ENCODE data around the gene MAK. TPM values are rescaled to one million over a fixed set of nuclear protein-coding genes. Genes with fewer than 3 reads are reported as not detected.

Gene MAK
- total and polyA plus RNA-seq, 2 donors (not counting 1 experiment from before 2014, with no cell fraction given) = 0.04 TPM; not detected in 1

DNA sequence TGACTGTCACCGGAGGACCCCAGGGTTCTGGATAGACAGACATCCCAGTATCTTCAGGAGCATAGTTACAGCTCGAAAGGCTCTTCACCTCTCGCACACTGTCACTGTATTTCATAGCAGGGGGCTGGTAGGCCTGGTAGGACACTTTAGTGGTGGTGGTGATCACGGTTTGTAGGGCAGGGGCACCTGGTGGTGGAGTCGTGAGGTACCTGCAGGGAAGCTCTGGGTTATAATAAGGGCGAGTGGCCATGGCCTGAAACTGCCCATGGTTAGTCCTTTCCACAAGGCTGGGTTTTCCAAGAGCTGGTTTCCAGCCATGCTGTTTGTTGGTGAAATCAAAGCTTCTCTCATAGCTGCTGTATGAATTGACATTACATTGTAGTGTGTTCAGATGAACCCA lies 35.9 kb upstream of the MAK start:
- Mint-ChIP-seq H3K4me1 (no peaks in the 10 kb centered on the region), H3K27ac (no peak overlapping the region), H3K9me3 (ENCODE audit: insufficient read depth) (no peaks in the 10 kb centered on the region), H3K4me3 (no peak overlapping the region), H3K27me3 (peaks cover 37% of the 10 kb centered on the region)
- WGBS (ENCODE audit: insufficient coverage) = 84% methylated on average over 6 of the region's 6 CpGs
- Histone ChIP-seq H3K27ac (ENCODE audit: low read length in 2 of 2) (no peak overlapping the region), H3K79me2 (ENCODE audit: control insufficient read depth, insufficient read depth, low read length) (no peaks in the 10 kb centered on the region), H3K9me3 (ENCODE audit: control extremely low read depth in 1 of 3, control insufficient read depth in 2 of 3, insufficient read depth in 1 of 3, low read length in 2 of 3) (no peaks in the 10 kb centered on the region), H3K36me3 (replicated peaks in 1 of 2; ENCODE audit: control extremely low read depth in 1 of 2, control insufficient read depth in 1 of 2, extremely low read depth in 1 of 2, insufficient read depth in 2 of 2, low read length in 1 of 2) (no peaks in the 10 kb centered on the region), H2AFZ (ENCODE audit: insufficient read depth, low read depth, low read length, poor library complexity, severe bottlenecking) (no peak overlapping the region), H3K4me1 (ENCODE audit: control insufficient read depth in 2 of 2, insufficient read depth in 2 of 2, low read length in 2 of 2) (no peaks in the 10 kb centered on the region), H3K4me3 (ENCODE audit: control extremely low read depth in 1 of 5, extremely low read depth in 1 of 5, insufficient read depth in 1 of 5, low read depth in 2 of 5, low read length in 4 of 5) (no peak overlapping the region), H3K9ac (ENCODE audit: low read length) (no peak overlapping the region), H3K4me2 (replicated peaks; ENCODE audit: low read depth, low read length, poor library complexity, severe bottlenecking) (no peak overlapping the region), H3K27me3 (replicated peaks in 1 of 4; ENCODE audit: control extremely low read depth in 1 of 4, control insufficient read depth in 3 of 4, insufficient read depth in 4 of 4, low read length in 3 of 4) (peaks cover 0 to 8% (median 3%) of the 10 kb centered on the region in 4 experiments), H4K20me1 (ENCODE audit: control insufficient read depth, insufficient read depth, low read length, poor library complexity, severe bottlenecking) (no peaks in the 10 kb centered on the region)
- intact Hi-C loops (cut with micrococcal nuclease) = no loop called here
- TF ChIP-seq EZH2 (IDR thresholded peaks at IDR 0.05; ENCODE audit: borderline replicate concordance, insufficient read depth, low read depth, low read length, poor library complexity, severe bottlenecking) = no peak
- TF ChIP-seq, protein P1, sequence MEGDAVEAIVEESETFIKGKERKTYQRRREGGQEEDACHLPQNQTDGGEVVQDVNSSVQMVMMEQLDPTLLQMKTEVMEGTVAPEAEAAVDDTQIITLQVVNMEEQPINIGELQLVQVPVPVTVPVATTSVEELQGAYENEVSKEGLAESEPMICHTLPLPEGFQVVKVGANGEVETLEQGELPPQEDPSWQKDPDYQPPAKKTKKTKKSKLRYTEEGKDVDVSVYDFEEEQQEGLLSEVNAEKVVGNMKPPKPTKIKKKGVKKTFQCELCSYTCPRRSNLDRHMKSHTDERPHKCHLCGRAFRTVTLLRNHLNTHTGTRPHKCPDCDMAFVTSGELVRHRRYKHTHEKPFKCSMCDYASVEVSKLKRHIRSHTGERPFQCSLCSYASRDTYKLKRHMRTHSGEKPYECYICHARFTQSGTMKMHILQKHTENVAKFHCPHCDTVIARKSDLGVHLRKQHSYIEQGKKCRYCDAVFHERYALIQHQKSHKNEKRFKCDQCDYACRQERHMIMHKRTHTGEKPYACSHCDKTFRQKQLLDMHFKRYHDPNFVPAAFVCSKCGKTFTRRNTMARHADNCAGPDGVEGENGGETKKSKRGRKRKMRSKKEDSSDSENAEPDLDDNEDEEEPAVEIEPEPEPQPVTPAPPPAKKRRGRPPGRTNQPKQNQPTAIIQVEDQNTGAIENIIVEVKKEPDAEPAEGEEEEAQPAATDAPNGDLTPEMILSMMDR (IDR thresholded peaks at IDR 0.05) = no peak
- no peak for DNase-seq
- ChIA-PET POLR2A (no interaction called here), CTCF (no interaction called here)
- ATAC-seq (ENCODE audit: low read depth) = no peak

DNA sequence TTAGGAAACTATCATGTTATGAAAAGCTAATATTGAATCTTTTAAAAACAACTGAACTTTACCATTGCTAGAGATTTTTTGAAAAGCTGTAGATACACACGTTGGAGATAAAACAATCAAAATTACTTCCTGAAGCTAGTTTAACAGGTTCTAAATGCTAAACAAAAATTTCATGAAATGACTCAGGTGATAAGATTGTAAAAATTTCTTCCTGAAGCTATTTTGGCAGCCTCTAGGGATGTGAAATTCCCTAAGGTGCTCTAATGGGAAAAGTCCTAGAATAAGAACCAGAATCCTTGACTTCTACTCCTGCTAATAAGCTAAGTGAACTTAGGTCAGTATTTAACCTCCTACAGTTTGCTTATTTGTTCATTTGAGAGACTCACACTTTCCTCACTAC lies 35.0 kb upstream of the MAK start:
- Mint-ChIP-seq H3K27me3 (peaks cover 36% of the 10 kb centered on the region), H3K4me1 (no peaks in the 10 kb centered on the region), H3K9me3 (ENCODE audit: insufficient read depth) (no peaks in the 10 kb centered on the region), H3K27ac (no peak overlapping the region), H3K4me3 (no peak overlapping the region)
- WGBS (ENCODE audit: insufficient coverage) = no CpG with 5 or more reads among the region's 1 CpG
- Histone ChIP-seq H3K27ac (ENCODE audit: low read length in 2 of 2) (no peak overlapping the region), H3K4me1 (ENCODE audit: control insufficient read depth in 2 of 2, insufficient read depth in 2 of 2, low read length in 2 of 2) (no peaks in the 10 kb centered on the region), H4K20me1 (ENCODE audit: control insufficient read depth, insufficient read depth, low read length, poor library complexity, severe bottlenecking) (no peaks in the 10 kb centered on the region), H3K9me3 (ENCODE audit: control extremely low read depth in 1 of 3, control insufficient read depth in 2 of 3, insufficient read depth in 1 of 3, low read length in 2 of 3) (no peaks in the 10 kb centered on the region), H3K4me3 (ENCODE audit: control extremely low read depth in 1 of 5, extremely low read depth in 1 of 5, insufficient read depth in 1 of 5, low read depth in 2 of 5, low read length in 4 of 5) (no peak overlapping the region), H3K79me2 (ENCODE audit: control insufficient read depth, insufficient read depth, low read length) (no peaks in the 10 kb centered on the region), H3K36me3 (replicated peaks in 1 of 2; ENCODE audit: control extremely low read depth in 1 of 2, control insufficient read depth in 1 of 2, extremely low read depth in 1 of 2, insufficient read depth in 2 of 2, low read length in 1 of 2) (no peaks in the 10 kb centered on the region), H3K4me2 (replicated peaks; ENCODE audit: low read depth, low read length, poor library complexity, severe bottlenecking) (no peak overlapping the region), H2AFZ (ENCODE audit: insufficient read depth, low read depth, low read length, poor library complexity, severe bottlenecking) (no peak overlapping the region), H3K27me3 (replicated peaks in 1 of 4; ENCODE audit: control extremely low read depth in 1 of 4, control insufficient read depth in 3 of 4, insufficient read depth in 4 of 4, low read length in 3 of 4) (peaks cover 0 to 8% (median 0%) of the 10 kb centered on the region in 4 experiments), H3K9ac (ENCODE audit: low read length) (no peak overlapping the region)
- CTCF ChIA-PET = no interaction called here
- intact Hi-C loops (cut with micrococcal nuclease) = no loop called here
- ATAC-seq (ENCODE audit: low read depth) (no peak), DNase-seq (no peak)
- POLR2A ChIA-PET = no interaction called here
- TF ChIP-seq EZH2 (IDR thresholded peaks at IDR 0.05; ENCODE audit: borderline replicate concordance, insufficient read depth, low read depth, low read length, poor library complexity, severe bottlenecking) = no peak
- TF ChIP-seq, protein P1 (IDR thresholded peaks at IDR 0.05) = no peak
